SK-N-SH treated with all-trans-retinoic acid at 6 μM for 48 hours (cell line): ENCODE measurements around the gene HSD17B1.

Source experiments
- ARNTL ChIP-seq: fragments of 450-650 bp; formaldehyde crosslinking; IDR thresholded peaks from 2 replicates; pipeline ENCODE4 v1.5.0; 2020; ENCODE audit warnings: low read depth, mild to moderate bottlenecking, moderate library complexity, borderline replicate concordance
- CSDC2 ChIP-seq: fragments of 250-450 bp; sonication (Bioruptor Pico); IDR thresholded peaks from 2 replicates; pipeline ENCODE4 v1.5.0; 2020; ENCODE audit warnings: mild to moderate bottlenecking, moderate library complexity
- GLIS3 ChIP-seq: fragments of 250-450 bp; sonication (Bioruptor Pico); IDR thresholded peaks from 2 replicates; pipeline ENCODE4 v1.5.0; 2020; ENCODE audit warnings: mild to moderate bottlenecking, moderate library complexity
- OSR1 ChIP-seq: fragments of 250-450 bp; sonication (Bioruptor Pico); IDR thresholded peaks from 2 replicates; pipeline ENCODE4 v1.8.0; 2022; ENCODE audit warnings: moderate library complexity, mild to moderate bottlenecking, inconsistent platforms
- PPARA ChIP-seq: fragments of 250-450 bp; sonication (Bioruptor Pico); IDR thresholded peaks from 2 replicates; pipeline ENCODE4 v1.5.0; 2020; ENCODE audit warnings: mild to moderate bottlenecking, borderline replicate concordance
- RARB ChIP-seq: fragments of 250-450 bp; sonication (Bioruptor Pico); IDR thresholded peaks from 2 replicates; pipeline ENCODE4 v1.8.0; 2021; ENCODE audit warnings: mild to moderate bottlenecking, moderate library complexity
- SNAI2 ChIP-seq: fragments of 250-450 bp; sonication (Bioruptor Pico); IDR thresholded peaks from 2 replicates; pipeline ENCODE4 v1.5.0; 2020; ENCODE audit warnings: mild to moderate bottlenecking, moderate library complexity
- TCF4 ChIP-seq: fragments of 250-450 bp; sonication (Bioruptor Pico); IDR thresholded peaks from 2 replicates; pipeline ENCODE4 v1.8.0; 2021; ENCODE audit warnings: mild to moderate bottlenecking, moderate library complexity, borderline replicate concordance
- TOX ChIP-seq: fragments of 250-450 bp; sonication (Bioruptor Pico); IDR thresholded peaks from 2 replicates; pipeline ENCODE4 v1.8.0; 2021; ENCODE audit warnings: mild to moderate bottlenecking, moderate library complexity, borderline replicate concordance
- ZFP3 ChIP-seq: fragments of 250-450 bp; sonication (Bioruptor Pico); IDR thresholded peaks from 2 replicates; pipeline ENCODE4 v1.5.0; 2020; ENCODE audit warnings: mild to moderate bottlenecking, moderate library complexity
- ZNF70 ChIP-seq: fragments of 450-650 bp; formaldehyde crosslinking; IDR thresholded peaks from 2 replicates; pipeline ENCODE4 v1.5.0; 2020; ENCODE audit warnings: mild to moderate bottlenecking, moderate library complexity
- TF ChIP-seq, protein P1 (sequence below): fragments of 250-450 bp; sonication (Bioruptor Pico); IDR thresholded peaks from 2 replicates; pipeline ENCODE4 v1.8.0; 2020; ENCODE audit warnings: mild to moderate bottlenecking, moderate library complexity, borderline replicate concordance
- TF ChIP-seq, protein P2 (sequence below): fragments of 250-450 bp; sonication (Bioruptor Pico); IDR thresholded peaks from 2 replicates; pipeline ENCODE4 v1.5.0; 2020; ENCODE audit warnings: mild to moderate bottlenecking, moderate library complexity
- TF ChIP-seq, protein P3 (sequence below): fragments of 250-450 bp; sonication (Bioruptor Pico); IDR thresholded peaks from 2 replicates; pipeline ENCODE4 v1.5.1; 2020; ENCODE audit warnings: low read depth, mild to moderate bottlenecking, moderate library complexity

DNA sequence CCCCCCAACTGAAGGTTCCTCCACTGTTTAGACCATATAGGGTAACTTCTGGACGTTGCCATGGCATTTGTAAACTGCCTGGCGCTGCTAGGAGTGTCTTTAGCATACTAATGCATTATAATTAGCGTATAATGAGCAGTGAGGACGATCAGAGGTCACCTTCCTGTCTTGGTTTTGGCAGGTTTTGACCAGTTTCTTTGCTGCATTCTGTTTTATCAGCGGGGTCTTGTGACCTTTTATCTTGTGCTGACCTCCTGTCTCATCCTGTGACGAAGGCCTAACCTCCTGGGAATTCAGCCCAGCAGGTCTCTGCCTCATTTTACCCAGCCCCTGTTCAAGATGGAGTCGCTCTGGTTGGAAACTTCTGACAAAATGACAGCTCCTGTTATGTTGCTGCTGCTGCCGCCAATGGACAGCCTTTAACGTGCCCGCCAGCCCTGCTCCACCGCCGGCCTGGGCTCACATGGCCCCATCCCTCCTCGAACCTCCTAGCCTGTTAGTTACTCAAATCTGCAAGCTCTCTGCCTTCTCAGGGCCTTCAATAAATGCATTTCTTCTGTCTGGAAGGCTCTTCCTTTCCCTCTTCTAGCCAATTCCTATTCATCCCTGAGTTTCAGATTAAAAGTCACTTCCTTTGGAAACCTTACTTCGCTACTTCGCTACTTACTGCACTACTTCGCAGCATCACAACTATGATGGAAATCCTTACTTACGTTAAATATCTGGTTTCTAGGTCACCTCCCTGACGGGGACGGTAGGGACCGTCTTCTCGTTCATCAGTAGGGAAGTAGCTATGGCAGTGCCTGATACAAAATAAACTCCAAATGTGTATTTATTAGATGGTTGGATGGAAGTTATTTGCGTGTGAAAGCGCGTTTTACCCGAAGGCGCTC is 17.3 kb upstream of the HSD17B1 start:
- TF ChIP-seq GLIS3 = no peak
- no peak for TF ChIP-seq TOX
- TF ChIP-seq, protein P1, sequence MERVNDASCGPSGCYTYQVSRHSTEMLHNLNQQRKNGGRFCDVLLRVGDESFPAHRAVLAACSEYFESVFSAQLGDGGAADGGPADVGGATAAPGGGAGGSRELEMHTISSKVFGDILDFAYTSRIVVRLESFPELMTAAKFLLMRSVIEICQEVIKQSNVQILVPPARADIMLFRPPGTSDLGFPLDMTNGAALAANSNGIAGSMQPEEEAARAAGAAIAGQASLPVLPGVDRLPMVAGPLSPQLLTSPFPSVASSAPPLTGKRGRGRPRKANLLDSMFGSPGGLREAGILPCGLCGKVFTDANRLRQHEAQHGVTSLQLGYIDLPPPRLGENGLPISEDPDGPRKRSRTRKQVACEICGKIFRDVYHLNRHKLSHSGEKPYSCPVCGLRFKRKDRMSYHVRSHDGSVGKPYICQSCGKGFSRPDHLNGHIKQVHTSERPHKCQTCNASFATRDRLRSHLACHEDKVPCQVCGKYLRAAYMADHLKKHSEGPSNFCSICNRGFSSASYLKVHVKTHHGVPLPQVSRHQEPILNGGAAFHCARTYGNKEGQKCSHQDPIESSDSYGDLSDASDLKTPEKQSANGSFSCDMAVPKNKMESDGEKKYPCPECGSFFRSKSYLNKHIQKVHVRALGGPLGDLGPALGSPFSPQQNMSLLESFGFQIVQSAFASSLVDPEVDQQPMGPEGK (CRISPR knock-in tag) = no peak
- no peak for TF ChIP-seq OSR1 (CRISPR knock-in tag)
- no peak for TF ChIP-seq TCF4 (CRISPR knock-in tag)
- TF ChIP-seq, protein P2, sequence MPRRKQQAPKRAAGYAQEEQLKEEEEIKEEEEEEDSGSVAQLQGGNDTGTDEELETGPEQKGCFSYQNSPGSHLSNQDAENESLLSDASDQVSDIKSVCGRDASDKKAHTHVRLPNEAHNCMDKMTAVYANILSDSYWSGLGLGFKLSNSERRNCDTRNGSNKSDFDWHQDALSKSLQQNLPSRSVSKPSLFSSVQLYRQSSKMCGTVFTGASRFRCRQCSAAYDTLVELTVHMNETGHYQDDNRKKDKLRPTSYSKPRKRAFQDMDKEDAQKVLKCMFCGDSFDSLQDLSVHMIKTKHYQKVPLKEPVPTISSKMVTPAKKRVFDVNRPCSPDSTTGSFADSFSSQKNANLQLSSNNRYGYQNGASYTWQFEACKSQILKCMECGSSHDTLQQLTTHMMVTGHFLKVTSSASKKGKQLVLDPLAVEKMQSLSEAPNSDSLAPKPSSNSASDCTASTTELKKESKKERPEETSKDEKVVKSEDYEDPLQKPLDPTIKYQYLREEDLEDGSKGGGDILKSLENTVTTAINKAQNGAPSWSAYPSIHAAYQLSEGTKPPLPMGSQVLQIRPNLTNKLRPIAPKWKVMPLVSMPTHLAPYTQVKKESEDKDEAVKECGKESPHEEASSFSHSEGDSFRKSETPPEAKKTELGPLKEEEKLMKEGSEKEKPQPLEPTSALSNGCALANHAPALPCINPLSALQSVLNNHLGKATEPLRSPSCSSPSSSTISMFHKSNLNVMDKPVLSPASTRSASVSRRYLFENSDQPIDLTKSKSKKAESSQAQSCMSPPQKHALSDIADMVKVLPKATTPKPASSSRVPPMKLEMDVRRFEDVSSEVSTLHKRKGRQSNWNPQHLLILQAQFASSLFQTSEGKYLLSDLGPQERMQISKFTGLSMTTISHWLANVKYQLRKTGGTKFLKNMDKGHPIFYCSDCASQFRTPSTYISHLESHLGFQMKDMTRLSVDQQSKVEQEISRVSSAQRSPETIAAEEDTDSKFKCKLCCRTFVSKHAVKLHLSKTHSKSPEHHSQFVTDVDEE (CRISPR knock-in tag) = no peak
- no peak for TF ChIP-seq ZFP3
- TF ChIP-seq ARNTL (CRISPR knock-in tag) = no peak
- no peak for TF ChIP-seq PPARA (CRISPR knock-in tag)
- TF ChIP-seq ZNF70 (CRISPR knock-in tag) = no peak
- no peak for TF ChIP-seq RARB (CRISPR knock-in tag)
- TF ChIP-seq SNAI2 (CRISPR knock-in tag) = no peak
- TF ChIP-seq, protein P3, sequence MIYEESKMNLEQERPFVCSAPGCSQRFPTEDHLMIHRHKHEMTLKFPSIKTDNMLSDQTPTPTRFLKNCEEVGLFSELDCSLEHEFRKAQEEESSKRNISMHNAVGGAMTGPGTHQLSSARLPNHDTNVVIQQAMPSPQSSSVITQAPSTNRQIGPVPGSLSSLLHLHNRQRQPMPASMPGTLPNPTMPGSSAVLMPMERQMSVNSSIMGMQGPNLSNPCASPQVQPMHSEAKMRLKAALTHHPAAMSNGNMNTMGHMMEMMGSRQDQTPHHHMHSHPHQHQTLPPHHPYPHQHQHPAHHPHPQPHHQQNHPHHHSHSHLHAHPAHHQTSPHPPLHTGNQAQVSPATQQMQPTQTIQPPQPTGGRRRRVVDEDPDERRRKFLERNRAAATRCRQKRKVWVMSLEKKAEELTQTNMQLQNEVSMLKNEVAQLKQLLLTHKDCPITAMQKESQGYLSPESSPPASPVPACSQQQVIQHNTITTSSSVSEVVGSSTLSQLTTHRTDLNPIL = peak; percentile 19; the same call in 1 of the 2 replicates
- no peak for TF ChIP-seq CSDC2
